Fibroblast of lung (primary cell): ENCODE results near the gene SOX10. TPM values are rescaled to one million over a fixed set of nuclear protein-coding genes. Genes with fewer than 3 reads are reported as not detected.

Experiments used
- DNase-seq, 2 donors: peaks; one replicate each; pipeline versions ENCODE4 v3.0.0 to v3.0.0-alpha.2; 2010; ENCODE audit warnings: low read depth in 2 of 2
- H2AFZ ChIP-seq: 2 replicates; pipeline ENCODE4 v1.5.1; 2012; ENCODE audit warnings: low read length, control low read depth, inconsistent platforms
- H3K27ac ChIP-seq: 2 replicates; pipeline ENCODE4 v1.5.1; 2011; ENCODE audit warnings: low read length, control low read depth; ENCODE audit not compliant: insufficient read depth
- H3K27me3 ChIP-seq: 2 replicates; pipeline ENCODE4 v1.5.1; 2011; ENCODE audit warnings: mild to moderate bottlenecking, low read length; ENCODE audit not compliant: control insufficient read depth, insufficient read depth
- H3K36me3 ChIP-seq: 2 replicates; pipeline ENCODE4 v1.5.1; 2011; ENCODE audit warnings: low read length; ENCODE audit not compliant: control insufficient read depth, insufficient read depth
- H3K4me1 ChIP-seq: 2 replicates; pipeline ENCODE4 v1.5.1; 2011; ENCODE audit warnings: low read length; ENCODE audit not compliant: control insufficient read depth, insufficient read depth; ENCODE audit errors: extremely low read depth
- H3K4me2 ChIP-seq: 2 replicates; pipeline ENCODE4 v1.5.1; 2011; ENCODE audit warnings: low read length, control low read depth; ENCODE audit not compliant: insufficient read depth; ENCODE audit errors: extremely low read depth
- H3K4me3 ChIP-seq, 4 experiments: fragments of 200-600 bp in 1 of 4; sonication (generic) in 1 of 4; replicated peaks in 1 of 4; 2 replicates each; pipeline ENCODE4 v1.5.1; 2011 to 2016; ENCODE audit warnings: low read length in 4 of 4, low read depth in 3 of 4, mild to moderate bottlenecking in 3 of 4, control low read depth in 2 of 4, inconsistent platforms in 1 of 4, mixed read lengths in 1 of 4; ENCODE audit not compliant: insufficient read depth in 1 of 4; ENCODE audit errors: control extremely low read depth in 1 of 4
- H3K79me2 ChIP-seq: 2 replicates; pipeline ENCODE4 v1.5.1; 2012; ENCODE audit warnings: mild to moderate bottlenecking, low read length, inconsistent platforms; ENCODE audit not compliant: control insufficient read depth, insufficient read depth
- H3K9ac ChIP-seq: 2 replicates; pipeline ENCODE4 v1.5.1; 2011; ENCODE audit warnings: mild to moderate bottlenecking, low read length, control low read depth; ENCODE audit not compliant: insufficient read depth
- H3K9me3 ChIP-seq: 2 replicates; pipeline ENCODE4 v1.5.1; 2012; ENCODE audit warnings: low read depth, low read length; ENCODE audit not compliant: control insufficient read depth, insufficient read depth
- H4K20me1 ChIP-seq: 2 replicates; pipeline ENCODE4 v1.5.1; 2011; ENCODE audit warnings: low read length; ENCODE audit not compliant: control insufficient read depth, insufficient read depth; ENCODE audit errors: extremely low read depth
- CTCF ChIP-seq, 2 donors: IDR thresholded peaks in 1 of 2; conservative IDR thresholded peaks in 1 of 2; 1 replicate in 1 of 2; 2 replicates in 1 of 2; pipeline ENCODE4 v1.5.1; 2011 to 2012; ENCODE audit warnings: low read length in 2 of 2, control low read depth in 1 of 2, inconsistent platforms in 1 of 2, low read depth in 1 of 2, mild to moderate bottlenecking in 1 of 2
- EZH2 ChIP-seq: IDR thresholded peaks from 2 replicates; pipeline ENCODE4 v1.5.1; 2012; ENCODE audit warnings: low read length, control low read depth, mild to moderate bottlenecking; ENCODE audit errors: missing control alignments
- polyA plus RNA-seq, 2 donors: library from polyadenylated mRNA; depleted of rRNA in 1 of 2; stranded (reverse) in 1 of 2; unstranded in 1 of 2; fragments of >200 nt; gene quantifications; 2 replicates each; pipeline ENCODE4 v1.2.1, GENCODE V29; 2011 to 2012; ENCODE audit warnings: missing spikeins in 1 of 2
- total RNA-seq: library from RNA; depleted of rRNA; stranded (reverse); fragments of >200 nt; gene quantifications from 2 replicates; pipeline ENCODE4 v1.2.1, GENCODE V29; 2014

SOX10 gene
- total and polyA plus RNA-seq, 2 donors (not counting 1 experiment from before 2014, with no cell fraction given): not detected

- Histone ChIP-seq H3K9me3 (no peaks in the 10 kb centered on the region), H3K4me1 (peaks cover 28% of the 10 kb centered on the region), H3K9ac (no peak overlapping the region), H2AFZ (no peak overlapping the region), H3K27me3 (peaks cover 16% of the 10 kb centered on the region), H4K20me1 (no peaks in the 10 kb centered on the region), H3K36me3 (no peaks in the 10 kb centered on the region), H3K4me2 (no peak overlapping the region), H3K4me3 (no peak overlapping the region), H3K79me2 (no peaks in the 10 kb centered on the region), H3K27ac (no peak overlapping the region)
- TF ChIP-seq EZH2: no peak
- no peak for TF ChIP-seq CTCF (conservative IDR thresholded peaks at IDR 0.05 in 1 of 2, IDR thresholded peaks at IDR 0.05 in 1 of 2; ENCODE audit: low read depth in 1 of 2, low read length in 2 of 2)
- no peak for DNase-seq
Observed at GRCh38 chr22:38029901-38030300, 45.5 kb upstream of the SOX10 start.

GRCh38 chr22:38029370-38029769, 45.0 kb upstream of the SOX10 start:
- H4K20me1 ChIP-seq: no peaks in the 10 kb centered on the region
- no peaks in the 10 kb centered on the region for H3K9me3 ChIP-seq
- no peak for DNase-seq
- no peak overlapping the region for H3K4me2 ChIP-seq
- H3K36me3 ChIP-seq: no peaks in the 10 kb centered on the region
- no peak overlapping the region for H3K27ac ChIP-seq
- H3K27me3 ChIP-seq: peaks cover 16% of the 10 kb centered on the region
- H3K4me1 ChIP-seq: peaks cover 24% of the 10 kb centered on the region
- TF ChIP-seq EZH2: no peak
- no peak for TF ChIP-seq CTCF (conservative IDR thresholded peaks at IDR 0.05 in 1 of 2, IDR thresholded peaks at IDR 0.05 in 1 of 2; ENCODE audit: low read depth in 1 of 2, low read length in 2 of 2)
- H3K9ac ChIP-seq: no peak overlapping the region
- H2AFZ ChIP-seq: no peak overlapping the region
- H3K4me3 ChIP-seq: no peak overlapping the region
- no peaks in the 10 kb centered on the region for H3K79me2 ChIP-seq

GRCh38 chr22:38028344-38029130, 44.2 kb upstream of the SOX10 start:
- H3K4me1 ChIP-seq: peaks cover 16% of the 10 kb centered on the region
- no peak for DNase-seq

More at GRCh38 chr22:38028344-38029130, 44.2 kb upstream of the SOX10 start:
- H3K27ac ChIP-seq: no peak overlapping the region
- TF ChIP-seq EZH2 (no peak), CTCF (conservative IDR thresholded peaks at IDR 0.05 in 1 of 2, IDR thresholded peaks at IDR 0.05 in 1 of 2; ENCODE audit: low read depth in 1 of 2, low read length in 2 of 2) (no peak)
- H4K20me1 ChIP-seq: no peaks in the 10 kb centered on the region
- H3K4me3 ChIP-seq: no peak overlapping the region
- no peak overlapping the region for H3K4me2 ChIP-seq
- H3K79me2 ChIP-seq: no peaks in the 10 kb centered on the region
- peaks cover 16% of the 10 kb centered on the region for H3K27me3 ChIP-seq
- no peak overlapping the region for H2AFZ ChIP-seq
- H3K36me3 ChIP-seq: no peaks in the 10 kb centered on the region
- no peaks in the 10 kb centered on the region for H3K9me3 ChIP-seq
- H3K9ac ChIP-seq: no peak overlapping the region
